OCI-LY1 (cell line): ENCODE measurements around the gene OR5D18.

Experiments
- EZH2 ChIP-seq: fragments of 200-600 bp; sonication (generic), shearing (Covaris generic); IDR thresholded peaks from 2 replicates; pipeline ENCODE4 v1.8.0; 2017; ENCODE audit warnings: borderline replicate concordance, mixed run types, mild to moderate bottlenecking, antibody characterized with exemption, low read length, moderate library complexity, mixed read lengths
- TF ChIP-seq, protein P1 (sequence below): fragments of 200-600 bp; sonication (generic), shearing (Covaris generic); IDR thresholded peaks from 2 replicates; pipeline ENCODE4 v1.5.1; 2017; ENCODE audit warnings: mild to moderate bottlenecking, antibody characterized with exemption, low read length, moderate library complexity, mixed read lengths

DNA sequence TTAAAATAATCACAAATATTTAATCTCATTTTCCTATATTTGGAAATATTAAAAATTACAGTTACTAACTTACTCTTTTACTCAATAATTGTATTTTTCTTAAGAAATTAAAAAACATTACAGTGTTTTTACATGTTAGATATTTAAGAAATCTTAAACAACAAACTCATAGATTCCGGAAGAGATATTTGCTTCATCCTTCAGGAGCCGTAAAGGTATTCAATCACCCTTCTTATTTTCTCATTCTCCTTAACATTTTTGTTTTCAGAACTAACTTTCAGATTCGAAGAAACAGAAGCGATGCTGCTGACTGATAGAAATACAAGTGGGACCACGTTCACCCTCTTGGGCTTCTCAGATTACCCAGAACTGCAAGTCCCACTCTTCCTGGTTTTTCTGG is at the start of gene OR5D18:
- TF ChIP-seq, protein P1, sequence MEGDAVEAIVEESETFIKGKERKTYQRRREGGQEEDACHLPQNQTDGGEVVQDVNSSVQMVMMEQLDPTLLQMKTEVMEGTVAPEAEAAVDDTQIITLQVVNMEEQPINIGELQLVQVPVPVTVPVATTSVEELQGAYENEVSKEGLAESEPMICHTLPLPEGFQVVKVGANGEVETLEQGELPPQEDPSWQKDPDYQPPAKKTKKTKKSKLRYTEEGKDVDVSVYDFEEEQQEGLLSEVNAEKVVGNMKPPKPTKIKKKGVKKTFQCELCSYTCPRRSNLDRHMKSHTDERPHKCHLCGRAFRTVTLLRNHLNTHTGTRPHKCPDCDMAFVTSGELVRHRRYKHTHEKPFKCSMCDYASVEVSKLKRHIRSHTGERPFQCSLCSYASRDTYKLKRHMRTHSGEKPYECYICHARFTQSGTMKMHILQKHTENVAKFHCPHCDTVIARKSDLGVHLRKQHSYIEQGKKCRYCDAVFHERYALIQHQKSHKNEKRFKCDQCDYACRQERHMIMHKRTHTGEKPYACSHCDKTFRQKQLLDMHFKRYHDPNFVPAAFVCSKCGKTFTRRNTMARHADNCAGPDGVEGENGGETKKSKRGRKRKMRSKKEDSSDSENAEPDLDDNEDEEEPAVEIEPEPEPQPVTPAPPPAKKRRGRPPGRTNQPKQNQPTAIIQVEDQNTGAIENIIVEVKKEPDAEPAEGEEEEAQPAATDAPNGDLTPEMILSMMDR, result no peak
- TF ChIP-seq EZH2, result no peak
